ENCODE results near the gene RAB30.

DNA sequence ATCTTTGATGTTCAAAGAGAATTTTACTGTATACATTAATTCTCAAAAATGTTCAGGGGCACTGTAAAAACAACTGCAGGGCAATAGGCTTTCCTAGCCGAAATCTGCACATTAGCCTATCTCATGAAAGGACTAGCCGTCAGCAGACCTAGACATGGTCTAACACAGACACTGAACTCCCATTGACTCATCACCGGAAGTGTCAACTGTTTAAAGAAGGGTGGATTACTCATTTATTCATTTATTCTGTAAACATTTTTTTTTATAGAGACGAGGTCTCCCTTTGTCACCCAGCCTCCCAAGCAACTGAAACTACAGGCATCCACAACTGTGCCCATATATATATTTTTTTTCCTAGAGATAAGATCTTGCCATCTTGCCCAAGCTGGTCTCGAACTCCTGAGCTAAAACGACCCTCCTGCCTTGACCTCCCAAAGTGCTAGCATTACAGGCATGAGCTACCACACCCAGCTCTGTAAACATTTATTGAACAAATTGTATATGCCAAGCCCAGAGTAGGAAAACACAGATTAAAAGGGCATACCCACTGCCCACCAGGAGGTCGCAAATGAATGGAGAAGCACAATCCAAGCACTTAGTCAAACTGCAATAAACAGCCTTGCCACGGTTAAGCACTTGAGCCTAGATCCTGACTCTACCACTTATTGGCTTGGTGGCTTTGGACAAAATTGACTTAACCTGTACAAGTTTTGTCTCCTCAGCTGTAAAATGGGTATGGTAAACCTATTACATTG, 26.6 kb downstream of the RAB30 start:
- TF ChIP-seq POLR2A (IDR thresholded peaks at IDR 0.05) = no peak
- no peak for TF ChIP-seq CTCF (IDR thresholded peaks at IDR 0.05)
